Prostate gland (tissue), 1 donor: Measurements from ENCODE around the gene FFAR3.

Experiments used
- POLR2A ChIP-seq: fragments of 450-650 bp; IDR thresholded peaks from one replicate; pipeline ENCODE4 v1.6.1; 2016; ENCODE audit warnings: antibody characterized with exemption, mild to moderate bottlenecking
- POLR2AphosphoS5 ChIP-seq: sonication (generic); formaldehyde crosslinking; IDR thresholded peaks from one replicate; pipeline ENCODE4 v1.6.1; 2017; ENCODE audit warnings: antibody characterized with exemption

GRCh38 chr19:35404879-35405622, 46.8 kb downstream of the FFAR3 start:
- TF ChIP-seq POLR2AphosphoS5 (no peak), POLR2A (no peak)
